Naive thymus-derived CD4-positive, alpha-beta T cell (primary cell): ENCODE results near the gene CCNI. TPM values are rescaled to one million over a fixed set of nuclear protein-coding genes. Genes with fewer than 3 reads are reported as not detected.
A peak's percentile ranks its signal among the peaks of the same experiment; 100 is the strongest.
"Not testable (repeated sequence)": the region's sequence is repeated elsewhere in the genome, so short reads cannot be mapped to it uniquely, and the experiment has no call there.

Source experiments
- ATAC-seq: fragments of 150-1000 bp; cut with Tn5 transposase; 2 replicates; pipeline ENCODE4 v1.10.0; 2021; ENCODE audit warnings: mild to moderate bottlenecking, moderate library complexity
- CTCF ChIA-PET: fragments of 350-600 bp; sonication (Branson Sonifier 250); formaldehyde crosslinking; loops from one replicate; lab custom pipeline; 2021; ENCODE audit warnings: antibody characterized with exemption; lab: Charles Lee
- POLR2A ChIA-PET: fragments of 350-600 bp; sonication (Branson Sonifier 250); formaldehyde crosslinking; loops from one replicate; lab custom pipeline; 2021; ENCODE audit warnings: antibody characterized with exemption, inconsistent platforms; lab: Charles Lee
- DNase-seq, 9 donors: peaks; one replicate each; pipeline versions ENCODE4 v3.0.0 to v3.0.0-alpha.2; 2020 to 2022; ENCODE audit warnings: mixed read lengths in 1 of 9
- H3K27ac ChIP-seq: one replicate; pipeline ENCODE4 v1.7.0; 2013; ENCODE audit warnings: mild to moderate bottlenecking, low read depth, low read length, moderate library complexity
- H3K27me3 ChIP-seq, 2 donors: one replicate each; pipeline ENCODE4 v1.7.0; 2013; ENCODE audit warnings: low read length in 2 of 2, mild to moderate bottlenecking in 2 of 2, moderate library complexity in 2 of 2; ENCODE audit not compliant: control insufficient read depth in 2 of 2, insufficient read depth in 2 of 2
- H3K36me3 ChIP-seq, 3 experiments: 1 replicate in 2 of 3; 2 replicates in 1 of 3; pipeline ENCODE4 v1.7.0; 2013; ENCODE audit warnings: low read length in 3 of 3, mild to moderate bottlenecking in 3 of 3, moderate library complexity in 1 of 3; ENCODE audit not compliant: insufficient read depth in 3 of 3, control insufficient read depth in 2 of 3
- H3K4me1 ChIP-seq, 2 donors: one replicate each; pipeline ENCODE4 v1.7.0; 2013; ENCODE audit warnings: low read length in 2 of 2, mild to moderate bottlenecking in 2 of 2, moderate library complexity in 1 of 2; ENCODE audit not compliant: control insufficient read depth in 2 of 2, insufficient read depth in 2 of 2
- H3K4me3 ChIP-seq: 2 replicates; pipeline ENCODE4 v1.7.0; 2013; ENCODE audit warnings: mild to moderate bottlenecking, low read length
- H3K9me3 ChIP-seq, 3 experiments: 1 replicate in 2 of 3; 2 replicates in 1 of 3; pipeline ENCODE4 v1.7.0; 2013; ENCODE audit warnings: low read length in 3 of 3; ENCODE audit not compliant: control insufficient read depth in 2 of 3
- H3K27ac Mint-ChIP-seq, 9 donors: one replicate each; pipeline ENCODE4 v1.8.0; 2020 to 2022; ENCODE audit warnings: mixed read lengths in 9 of 9, mild to moderate bottlenecking in 8 of 9, moderate library complexity in 5 of 9, inconsistent platforms in 2 of 9
- H3K27me3 Mint-ChIP-seq, 5 donors: one replicate each; pipeline ENCODE4 v1.8.0; 2021 to 2022; ENCODE audit warnings: mixed read lengths in 5 of 5, mild to moderate bottlenecking in 1 of 5
- H3K36me3 Mint-ChIP-seq, 5 donors: one replicate each; pipeline ENCODE4 v1.8.0; 2020 to 2022; ENCODE audit warnings: mixed read lengths in 5 of 5, mild to moderate bottlenecking in 3 of 5, inconsistent platforms in 1 of 5
- H3K4me1 Mint-ChIP-seq, 7 donors: one replicate each; pipeline ENCODE4 v1.8.0; 2020 to 2022; ENCODE audit warnings: mixed read lengths in 7 of 7, mild to moderate bottlenecking in 3 of 7, inconsistent platforms in 1 of 7
- H3K4me3 Mint-ChIP-seq, 10 donors: one replicate each; pipeline ENCODE4 v1.8.0; 2020 to 2022; ENCODE audit warnings: mild to moderate bottlenecking in 10 of 10, mixed read lengths in 10 of 10, moderate library complexity in 6 of 10, inconsistent platforms in 2 of 10
- H3K9me3 Mint-ChIP-seq, 11 donors: one replicate each; pipeline ENCODE4 v1.8.0; 2020 to 2022; ENCODE audit warnings: mixed read lengths in 11 of 11, mild to moderate bottlenecking in 4 of 11, inconsistent platforms in 1 of 11, moderate library complexity in 1 of 11
- intact Hi-C, 2 donors: fragments of 100-400 bp; cut with micrococcal nuclease; formaldehyde crosslinking; loops; one replicate each; pipeline ENCODE4 v1.15.1; 2023
- polyA plus RNA-seq, 2 donors: library from polyadenylated mRNA; unstranded; fragments of 300-500 nt; fragmentation: Illumina TruSeq; gene quantifications; one replicate each; pipeline ENCODE4 v1.2.3, GENCODE V29; 2021
- total RNA-seq, 6 experiments: library from RNA in 5 of 6; stranded (reverse) in 5 of 6; gene quantifications; 1 replicate in 5 of 6; 2 replicates in 1 of 6; pipeline ENCODE4 v1.2.3 and lab custom pipeline; 2021 to 2026

The CCNI gene
- total and polyA plus RNA-seq, 7 experiments from 2014 or later = 206 to 418 (median 345) TPM

DNA sequence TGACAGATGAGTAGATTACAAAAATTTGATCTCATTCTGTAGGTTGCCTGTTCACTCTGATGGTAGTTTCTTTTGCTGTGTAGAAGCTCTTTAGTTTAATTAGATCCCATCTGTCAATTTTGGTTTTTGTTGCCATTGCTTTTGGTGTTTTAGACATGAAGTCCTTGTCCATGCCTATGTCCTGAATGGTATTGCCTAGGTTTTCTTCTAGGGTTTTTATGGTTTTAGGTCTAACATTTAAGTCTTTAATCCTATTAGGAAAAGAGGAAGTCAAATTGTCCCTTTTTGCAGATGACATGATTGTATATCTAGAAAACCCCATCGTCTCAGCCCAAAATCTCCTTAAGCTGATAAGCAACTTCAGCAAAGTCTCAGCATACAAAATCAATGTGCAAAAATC lies 11.2 kb upstream of the CCNI start:
- H3K36me3 ChIP-seq, ATAC-seq, CTCF ChIA-PET, intact Hi-C loops, H3K4me3 Mint-ChIP-seq, H3K27ac Mint-ChIP-seq, POLR2A ChIA-PET, H3K4me3 ChIP-seq, DNase-seq, H3K4me1 Mint-ChIP-seq, H3K9me3 Mint-ChIP-seq, H3K27me3 Mint-ChIP-seq, H3K27ac ChIP-seq, H3K4me1 ChIP-seq, H3K9me3 ChIP-seq, H3K27me3 ChIP-seq: not testable (repeated sequence)
- peaks cover 0 to 12% (median 7%) of the 10 kb centered on the region in 5 donors for H3K36me3 Mint-ChIP-seq

DNA sequence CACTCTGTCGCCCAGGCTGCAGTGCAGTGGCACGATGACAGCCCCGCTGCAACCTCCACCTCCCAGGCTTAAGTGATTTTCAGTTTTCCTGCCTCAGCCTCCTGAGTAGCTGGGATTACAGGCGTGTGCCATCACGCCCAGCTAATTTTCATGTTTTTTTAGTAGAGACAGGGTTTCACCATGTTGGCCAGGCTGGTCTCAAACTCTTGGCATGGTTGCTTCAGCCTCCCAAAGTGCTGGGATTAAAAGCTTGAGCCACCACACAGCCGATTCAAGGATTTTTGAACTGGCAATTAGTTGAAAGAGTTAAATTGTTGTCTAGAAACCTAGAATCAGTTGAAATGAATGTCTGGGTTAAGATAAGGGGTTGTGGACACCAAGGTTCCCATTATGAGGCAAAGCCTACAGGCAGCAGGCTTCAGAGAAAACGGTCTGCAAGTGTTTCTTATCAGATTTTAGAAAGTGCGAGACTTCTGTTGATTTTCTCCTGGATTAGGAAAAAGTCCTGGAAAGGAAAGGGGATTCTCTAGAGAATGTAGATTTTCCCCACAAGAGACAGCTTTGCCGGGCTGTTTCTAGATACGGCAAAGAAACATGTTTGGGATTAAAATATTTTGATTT lies 8.3 kb upstream of the CCNI start:
- POLR2A ChIA-PET = no interaction called here
- H3K9me3 Mint-ChIP-seq = no peaks in the 10 kb centered on the region

DNA sequence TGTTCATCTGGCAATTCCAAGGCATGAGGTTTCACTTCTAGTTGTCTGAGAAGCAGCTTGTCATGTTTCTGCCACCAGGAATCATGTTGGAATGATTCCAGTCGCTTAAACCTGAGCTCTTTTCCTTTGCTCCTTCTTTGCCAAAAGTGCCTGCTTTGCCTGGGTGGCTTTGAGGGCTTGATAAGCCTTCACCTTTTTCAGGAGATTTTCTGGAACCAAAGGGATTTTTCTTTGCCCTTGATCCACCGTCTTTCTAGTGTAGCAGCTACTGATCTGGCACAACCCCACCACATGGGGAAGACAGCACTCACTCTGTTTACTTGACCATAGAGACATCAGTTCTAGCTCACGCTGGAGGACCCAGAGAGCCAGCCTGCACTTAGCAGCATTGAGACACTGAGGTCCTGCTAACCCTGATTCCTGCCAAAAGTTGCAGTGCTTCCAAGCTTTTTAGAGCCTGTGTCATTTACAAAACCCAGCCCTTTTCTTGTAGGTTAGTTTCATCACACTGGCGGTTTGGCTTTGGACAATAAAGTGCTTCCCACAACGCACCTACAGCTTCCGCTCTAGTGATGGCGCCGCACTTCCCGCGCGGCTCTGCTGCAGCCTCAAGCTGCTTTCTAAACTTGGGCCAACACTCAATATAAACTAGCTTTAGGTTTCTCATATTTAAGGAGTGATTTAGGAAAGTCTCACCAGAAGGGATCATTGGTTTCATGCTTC lies 7.3 kb upstream of the CCNI start:
- POLR2A ChIA-PET = interaction anchor here (0.6 kb wide), 1 partner anchor 85 kb away, joined by 5 read pairs; no protein-coding TSS in a partner anchor
- H3K27ac Mint-ChIP-seq = peak overlapping the region in 2 of 9 donors; percentile 28 to 60
- intact Hi-C loops = no loop called here

More for the DNA sequence above, 8.3 kb upstream of the CCNI start:
- intact Hi-C loops = no loop called here
- Histone ChIP-seq H3K36me3 (no peaks in the 10 kb centered on the region), H3K4me1 (no peaks in the 10 kb centered on the region), H3K27me3 (no peaks in the 10 kb centered on the region), H3K27ac (no peak overlapping the region), H3K4me3 (no peak overlapping the region), H3K9me3 (no peaks in the 10 kb centered on the region)
- no peak overlapping the region for H3K4me3 Mint-ChIP-seq
- no peak overlapping the region for H3K27ac Mint-ChIP-seq
- H3K36me3 Mint-ChIP-seq = peaks cover 0 to 10% (median 9%) of the 10 kb centered on the region in 5 donors
- H3K4me1 Mint-ChIP-seq = peaks cover 8 to 30% (median 15%) of the 10 kb centered on the region in 7 donors
- DNase-seq (no peak), ATAC-seq (no peak)
- no peaks in the 10 kb centered on the region for H3K27me3 Mint-ChIP-seq
- CTCF ChIA-PET = no interaction called here

DNA sequence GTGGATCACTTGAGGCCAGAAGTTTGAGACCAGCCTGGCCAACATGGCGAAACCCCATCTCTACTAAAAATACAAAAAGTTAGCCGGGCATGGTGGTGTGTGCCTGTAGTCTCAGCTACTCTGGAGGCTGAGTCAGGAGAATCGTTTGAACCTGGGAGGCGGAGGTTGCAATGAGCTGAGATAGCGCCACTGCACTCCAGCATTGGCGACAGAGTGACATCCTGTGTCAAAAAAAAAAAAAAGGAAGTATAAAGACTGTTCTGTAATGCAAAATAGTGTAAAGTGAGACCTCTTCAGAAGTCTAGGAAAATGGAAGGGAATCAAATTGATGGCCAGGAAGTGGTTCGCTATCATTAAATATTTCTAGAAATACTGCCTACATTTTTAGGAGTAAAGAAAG lies 5.0 kb upstream of the CCNI start:
- Mint-ChIP-seq H3K4me3 (peak overlapping the region in 7 of 10 donors; percentile 14 to 72 (median 32)), H3K4me1 (peaks cover 19 to 62% (median 35%) of the 10 kb centered on the region in 7 donors), H3K27ac (peak overlapping the region in 8 of 9 donors; percentile 16 to 88 (median 36)), H3K36me3 (peaks cover 0 to 10% (median 9%) of the 10 kb centered on the region in 5 donors)
- ATAC-seq, intact Hi-C loops, H3K9me3 Mint-ChIP-seq, H3K27me3 ChIP-seq, H3K36me3 ChIP-seq, H3K27me3 Mint-ChIP-seq, H3K9me3 ChIP-seq, H3K27ac ChIP-seq, H3K4me3 ChIP-seq: not testable (repeated sequence)
- CTCF ChIA-PET = interaction anchor here (0.6 to 1.7 kb wide), 7 partner anchors 15 to 1085 kb away, joined by 3 to 6 read pairs (median 4); no protein-coding TSS in a partner anchor
- POLR2A ChIA-PET = interaction anchor here (0.6 to 1.0 kb wide), 3 partner anchors 14 to 593 kb away, joined by 3 to 4 read pairs (median 4); no protein-coding TSS in a partner anchor
- DNase-seq = peak in 2 of 9 donors; percentile 27 to 29
- peaks cover 7 to 12% of the 10 kb centered on the region in 2 donors for H3K4me1 ChIP-seq

More for the DNA sequence above, 7.3 kb upstream of the CCNI start:
- ATAC-seq = no peak
- Histone ChIP-seq H3K4me1 (peaks cover 0 to under 1% of the 10 kb centered on the region in 2 donors), H3K4me3 (no peak overlapping the region), H3K36me3 (no peaks in the 10 kb centered on the region), H3K9me3 (no peaks in the 10 kb centered on the region), H3K27me3 (no peaks in the 10 kb centered on the region), H3K27ac (no peak overlapping the region)
- CTCF ChIA-PET = interaction anchor here (1.6 kb wide), 1 partner anchor 10 kb away, joined by 6 read pairs; no protein-coding TSS in a partner anchor
- Mint-ChIP-seq H3K4me1 (peaks cover 9 to 40% (median 24%) of the 10 kb centered on the region in 7 donors), H3K9me3 (no peaks in the 10 kb centered on the region), H3K36me3 (peaks cover 0 to 10% (median 9%) of the 10 kb centered on the region in 5 donors), H3K4me3 (no peak overlapping the region), H3K27me3 (no peaks in the 10 kb centered on the region)
- no peak for DNase-seq

DNA sequence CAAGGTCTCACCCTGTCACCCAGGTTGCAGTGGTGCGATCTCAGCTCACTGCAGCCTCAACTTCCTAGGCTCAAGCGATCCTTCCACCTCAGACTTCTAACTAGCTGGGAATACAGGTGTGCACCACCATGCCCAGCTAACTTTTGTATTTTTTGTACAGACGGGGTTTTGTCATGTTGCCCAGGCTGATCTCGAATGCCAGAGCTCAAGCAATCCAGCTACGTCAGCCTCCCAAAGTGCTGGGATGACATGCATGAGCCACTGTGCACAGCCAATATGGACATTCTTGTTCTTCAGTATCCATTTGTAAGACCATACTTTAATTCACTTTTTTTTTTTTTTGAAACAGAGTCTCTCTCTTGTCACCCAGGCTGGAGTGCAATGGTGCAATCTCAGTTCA lies 3.5 kb upstream of the CCNI start:
- H3K4me3 ChIP-seq = no peak overlapping the region
- H3K9me3 Mint-ChIP-seq = peaks cover 0 to 9% (median 0%) of the 10 kb centered on the region in 11 donors
- H3K36me3 ChIP-seq = peaks cover 0 to 7% (median 0%) of the 10 kb centered on the region in 3 experiments
- H3K4me1 ChIP-seq = peaks cover 7 to 12% of the 10 kb centered on the region in 2 donors
- no peaks in the 10 kb centered on the region for H3K9me3 ChIP-seq
- H3K36me3 Mint-ChIP-seq = peaks cover 0 to 9% (median 7%) of the 10 kb centered on the region in 5 donors
- ChIA-PET CTCF (interaction anchor here (0.7 to 1.7 kb wide), 5 partner anchors 14 to 189 kb away, joined by 3 to 5 read pairs (median 4); no protein-coding TSS in a partner anchor), POLR2A (interaction anchor here (0.7 to 1.0 kb wide), 4 partner anchors 15 to 1138 kb away, joined by 3 to 4 read pairs (median 4); partner anchors contain the start of gene NAAA)
- H3K27me3 ChIP-seq = no peaks in the 10 kb centered on the region
- peak overlapping the region in 5 of 9 donors; percentile 6 to 57 (median 32) for H3K27ac Mint-ChIP-seq
- no peak for ATAC-seq
- peaks cover 19 to 57% (median 35%) of the 10 kb centered on the region in 7 donors for H3K4me1 Mint-ChIP-seq
- intact Hi-C loops = loop anchor here (5.0 kb wide), 3 partner anchors 738 to 1567 kb away; partner anchors contain the start of genes RCHY1 (in 2 of the 2), THAP6 (in 2 of the 2), CNOT6L (in 1 of the 2) and SCARB2 (in 1 of the 2)
- H3K27me3 Mint-ChIP-seq = peaks cover 0 to 7% (median 0%) of the 10 kb centered on the region in 5 donors
- no peak overlapping the region for H3K27ac ChIP-seq
- H3K4me3 Mint-ChIP-seq = peak overlapping the region in 5 of 10 donors; percentile 2 to 68 (median 40)
- no peak for DNase-seq

DNA sequence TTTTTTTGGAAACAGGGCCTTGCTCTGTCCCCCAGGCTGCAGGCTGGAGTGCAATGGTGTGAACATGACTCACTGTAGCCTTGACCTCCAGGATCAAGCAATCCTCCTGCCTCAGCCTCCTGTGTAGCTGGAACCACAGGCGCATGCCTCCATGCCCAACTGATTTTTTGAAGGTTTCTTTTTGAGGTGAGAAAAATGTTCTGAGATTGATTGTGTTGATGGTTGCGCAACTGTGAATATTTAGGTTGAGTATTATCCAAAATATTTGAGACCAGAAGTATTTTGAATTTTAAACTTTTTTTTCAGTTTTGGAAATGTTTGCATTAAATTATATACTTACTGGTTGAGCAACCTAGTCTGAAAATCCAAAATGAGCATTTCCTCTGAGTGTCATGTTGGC lies 2.6 kb upstream of the CCNI start:
- H3K4me1 Mint-ChIP-seq = peaks cover 19 to 53% (median 35%) of the 10 kb centered on the region in 7 donors
- ChIA-PET CTCF (interaction anchor here (0.7 to 1.0 kb wide), 2 partner anchors 23 to 26 kb away, joined by 3 to 6 read pairs; no protein-coding TSS in a partner anchor), POLR2A (interaction anchor here (0.7 to 2.6 kb wide), 4 partner anchors 10 to 115 kb away, joined by 3 to 8 read pairs (median 4); no protein-coding TSS in a partner anchor)
- Histone ChIP-seq H3K4me1 (peaks cover 7 to 15% of the 10 kb centered on the region in 2 donors), H3K4me3 (no peak overlapping the region), H3K9me3 (no peaks in the 10 kb centered on the region), H3K27me3 (no peaks in the 10 kb centered on the region), H3K27ac (no peak overlapping the region), H3K36me3 (peaks cover 0 to 7% (median 0%) of the 10 kb centered on the region in 3 experiments)
- intact Hi-C loops = loop anchor here (5.0 kb wide), 3 partner anchors 739 to 1566 kb away; partner anchors contain the start of genes RCHY1 (in 2 of the 2), THAP6 (in 2 of the 2), CNOT6L (in 1 of the 2) and SCARB2 (in 1 of the 2)
- DNase-seq = no peak
- no peak for ATAC-seq
- peak overlapping the region in 2 of 10 donors; percentile 52 to 99 for H3K4me3 Mint-ChIP-seq
- H3K36me3 Mint-ChIP-seq = peaks cover 0 to 9% (median 4%) of the 10 kb centered on the region in 5 donors
- H3K27ac Mint-ChIP-seq = peak overlapping the region in 2 of 9 donors; percentile 16 to 100
- H3K9me3 Mint-ChIP-seq = peaks cover 0 to 9% (median 0%) of the 10 kb centered on the region in 11 donors
- peaks cover 0 to 7% (median 0%) of the 10 kb centered on the region in 5 donors for H3K27me3 Mint-ChIP-seq
